Activated naive CD8-positive, alpha-beta T cell treated with anti-CD3 and anti-CD28 coated beads, Interleukin-2, amount 50 U/mL, for 24 hours (primary cell): ENCODE results near the gene PDK1.
"Not testable (repeated sequence)": the region's sequence is repeated elsewhere in the genome, so short reads cannot be mapped to it uniquely, and the experiment has no call there.

Experiments
- ATAC-seq: fragments of 150-1000 bp; cut with Tn5 transposase; one replicate; pipeline ENCODE4 v1.10.0; 2021
- DNase-seq: peaks from one replicate; pipeline ENCODE4 v3.0.0; 2021
- H3K27ac Mint-ChIP-seq: one replicate; pipeline ENCODE4 v1.8.0; 2021; ENCODE audit warnings: mild to moderate bottlenecking, mixed read lengths
- H3K27me3 Mint-ChIP-seq: one replicate; pipeline ENCODE4 v1.8.0; 2021; ENCODE audit warnings: mixed read lengths
- H3K36me3 Mint-ChIP-seq: one replicate; pipeline ENCODE4 v1.8.0; 2021; ENCODE audit warnings: low read depth, mixed read lengths
- H3K4me1 Mint-ChIP-seq: one replicate; pipeline ENCODE4 v1.8.0; 2021; ENCODE audit warnings: mixed read lengths
- H3K4me3 Mint-ChIP-seq: one replicate; pipeline ENCODE4 v1.8.0; 2021; ENCODE audit warnings: mild to moderate bottlenecking, moderate library complexity, mixed read lengths
- H3K9me3 Mint-ChIP-seq: one replicate; pipeline ENCODE4 v1.8.0; 2021; ENCODE audit warnings: mixed read lengths

The PDK1 gene

DNA sequence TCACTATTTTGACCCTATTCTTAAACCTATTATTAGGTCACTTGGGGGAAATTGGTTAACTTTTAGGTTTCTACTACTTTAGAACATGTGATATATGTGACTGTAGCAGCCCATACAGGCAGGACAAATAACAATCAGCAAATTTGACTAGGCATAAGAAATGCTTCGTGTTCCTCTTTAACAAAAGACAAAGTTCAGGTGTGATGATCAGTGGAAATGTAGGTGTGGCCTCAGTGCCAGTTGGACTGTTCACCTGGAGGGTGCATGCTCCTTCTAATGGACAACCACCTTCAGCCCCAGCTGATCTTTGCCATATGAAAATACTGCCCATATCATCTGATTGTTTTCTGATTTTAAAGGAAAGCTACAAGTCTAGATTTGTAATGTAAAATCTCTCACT lies 6.4 kb downstream of the PDK1 start:
- Mint-ChIP-seq H3K4me1 (peaks cover 44% of the 10 kb centered on the region), H3K27me3 (no peaks in the 10 kb centered on the region), H3K36me3 (peaks cover 70% of the 10 kb centered on the region), H3K27ac (no peak overlapping the region), H3K4me3 (no peak overlapping the region), H3K9me3 (no peaks in the 10 kb centered on the region)
- ATAC-seq (no peak), DNase-seq (no peak)

GRCh38 chr2:172564376-172564775 lies 8.5 kb downstream of the PDK1 start:
- H3K27me3 Mint-ChIP-seq, result no peaks in the 10 kb centered on the region

GRCh38 chr2:172571245-172571644 lies 15.4 kb downstream of the PDK1 start:
- no peak for ATAC-seq
- Mint-ChIP-seq H3K27ac (no peak overlapping the region), H3K4me3 (no peak overlapping the region), H3K9me3 (peaks cover 25% of the 10 kb centered on the region), H3K36me3 (peaks cover 88% of the 10 kb centered on the region), H3K4me1 (peaks cover 20% of the 10 kb centered on the region), H3K27me3 (no peaks in the 10 kb centered on the region)
- no peak for DNase-seq

More at GRCh38 chr2:172564376-172564775, 8.5 kb downstream of the PDK1 start:
- no peaks in the 10 kb centered on the region for H3K9me3 Mint-ChIP-seq
- peaks cover 78% of the 10 kb centered on the region for H3K36me3 Mint-ChIP-seq
- no peak for DNase-seq
- H3K4me1 Mint-ChIP-seq, result peaks cover 39% of the 10 kb centered on the region
- H3K27ac Mint-ChIP-seq, result no peak overlapping the region
- H3K4me3 Mint-ChIP-seq, result no peak overlapping the region
- no peak for ATAC-seq

- ATAC-seq, result no peak
- Mint-ChIP-seq H3K27me3 (no peaks in the 10 kb centered on the region), H3K9me3 (peaks cover 41% of the 10 kb centered on the region), H3K27ac (no peak overlapping the region), H3K4me3 (no peak overlapping the region), H3K36me3 (peaks cover 89% of the 10 kb centered on the region), H3K4me1 (peaks cover 10% of the 10 kb centered on the region)
- no peak for DNase-seq
Observed at GRCh38 chr2:172572981-172573380, 17.1 kb downstream of the PDK1 start.

DNA sequence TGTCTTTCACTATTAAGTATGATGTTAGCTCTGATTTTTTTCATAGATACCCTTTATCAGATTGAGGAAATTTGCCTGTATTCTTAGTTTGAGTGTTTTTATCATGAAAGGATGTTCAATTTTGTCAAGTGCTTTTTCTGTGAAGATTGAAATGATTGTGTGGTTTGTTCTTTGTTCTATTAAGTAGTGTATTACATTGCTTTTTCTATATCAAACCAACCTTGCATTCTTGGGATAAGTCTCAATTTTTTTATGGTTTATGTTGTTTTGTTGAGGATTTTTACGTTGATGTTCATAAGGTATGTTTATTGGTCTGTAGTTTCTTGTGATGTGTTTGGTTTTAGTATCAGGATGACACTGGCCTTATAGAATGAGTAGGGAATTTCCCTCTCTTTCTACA lies 19.1 kb downstream of the PDK1 start:
- Mint-ChIP-seq H3K9me3 (peaks cover 50% of the 10 kb centered on the region), H3K4me1 (peaks cover 16% of the 10 kb centered on the region)

DNA sequence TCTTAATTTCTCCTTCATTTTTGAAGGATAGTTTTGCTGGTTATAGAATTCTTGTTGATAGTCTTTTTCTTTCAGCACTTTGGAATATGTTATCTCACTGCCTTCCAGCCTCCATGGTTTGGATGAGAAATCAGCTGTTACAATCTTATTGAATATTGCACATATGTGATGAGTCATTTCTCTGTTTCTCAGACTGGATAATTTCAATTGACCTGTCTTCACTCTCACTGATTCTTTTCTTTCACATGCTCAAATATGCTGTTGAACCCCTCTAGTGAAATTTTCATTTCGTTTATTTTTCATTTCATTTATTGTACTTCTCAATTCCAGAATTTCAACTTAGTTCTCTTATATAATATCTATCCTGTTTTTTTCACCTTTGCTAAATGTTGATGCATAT lies 22.2 kb downstream of the PDK1 start:
- H3K9me3 Mint-ChIP-seq, result peaks cover 45% of the 10 kb centered on the region
- H3K27me3 Mint-ChIP-seq, result no peaks in the 10 kb centered on the region
- H3K36me3 Mint-ChIP-seq, result peaks cover 90% of the 10 kb centered on the region
- no peak for DNase-seq
- H3K27ac Mint-ChIP-seq, result no peak overlapping the region
- H3K4me1 Mint-ChIP-seq, result peaks cover 25% of the 10 kb centered on the region
- no peak overlapping the region for H3K4me3 Mint-ChIP-seq
- no peak for ATAC-seq

More for the DNA sequence above, 19.1 kb downstream of the PDK1 start:
- H3K27ac Mint-ChIP-seq, result no peak overlapping the region
- H3K4me3 Mint-ChIP-seq, result no peak overlapping the region
- peaks cover 92% of the 10 kb centered on the region for H3K36me3 Mint-ChIP-seq
- no peaks in the 10 kb centered on the region for H3K27me3 Mint-ChIP-seq
- ATAC-seq (no peak), DNase-seq (no peak)

GRCh38 chr2:172578860-172579512 lies 23.1 kb downstream of the PDK1 start:
- H3K27ac Mint-ChIP-seq, result no peak overlapping the region
- peaks cover 26% of the 10 kb centered on the region for H3K4me1 Mint-ChIP-seq
- DNase-seq (no peak), ATAC-seq (no peak)
- H3K27me3 Mint-ChIP-seq, result no peaks in the 10 kb centered on the region
- H3K4me3 Mint-ChIP-seq, result no peak overlapping the region
- peaks cover 39% of the 10 kb centered on the region for H3K9me3 Mint-ChIP-seq
- H3K36me3 Mint-ChIP-seq, result peaks cover 85% of the 10 kb centered on the region

- ATAC-seq, result no peak
- Mint-ChIP-seq H3K27ac (no peak overlapping the region), H3K9me3 (peaks cover 26% of the 10 kb centered on the region), H3K4me3 (no peak overlapping the region), H3K36me3 (peaks cover 81% of the 10 kb centered on the region), H3K4me1 (peaks cover 35% of the 10 kb centered on the region), H3K27me3 (no peaks in the 10 kb centered on the region)
- DNase-seq, result no peak
Observed at GRCh38 chr2:172580544-172580943, 24.7 kb downstream of the PDK1 start.

DNA sequence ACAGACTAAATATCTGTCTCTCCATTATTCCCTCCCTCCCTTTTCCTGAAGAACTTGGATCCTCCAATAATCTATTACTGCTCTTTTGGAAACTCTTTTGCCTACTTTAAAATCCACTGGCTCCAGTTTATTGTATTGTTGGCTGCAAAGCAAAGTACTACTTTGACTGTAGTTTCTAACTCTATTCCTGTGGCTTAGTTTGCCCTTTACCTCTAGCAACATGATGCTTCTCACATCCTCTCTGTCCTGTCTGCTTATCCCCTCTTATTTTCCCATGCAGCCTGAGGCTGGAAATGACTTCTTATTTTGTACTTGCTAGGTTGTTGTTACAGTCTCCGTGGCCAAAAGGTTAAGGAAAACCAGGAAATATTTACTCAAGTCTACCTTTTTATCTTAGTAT lies 26.8 kb downstream of the PDK1 start:
- H3K36me3 Mint-ChIP-seq, result peaks cover 80% of the 10 kb centered on the region
- no peak for DNase-seq
- H3K9me3 Mint-ChIP-seq, result peaks cover 12% of the 10 kb centered on the region
- H3K27me3 Mint-ChIP-seq, result no peaks in the 10 kb centered on the region
- H3K4me3 Mint-ChIP-seq, result no peak overlapping the region
- peak overlapping the region; percentile 15 for H3K27ac Mint-ChIP-seq
- no peak for ATAC-seq
- peaks cover 55% of the 10 kb centered on the region for H3K4me1 Mint-ChIP-seq

- peaks cover 86% of the 10 kb centered on the region for H3K36me3 Mint-ChIP-seq
- no peak for DNase-seq
- H3K27me3 Mint-ChIP-seq, result no peaks in the 10 kb centered on the region
- peak; percentile 58 for ATAC-seq
- peaks cover 54% of the 10 kb centered on the region for H3K4me1 Mint-ChIP-seq
- H3K4me3 Mint-ChIP-seq, result no peak overlapping the region
- H3K9me3 Mint-ChIP-seq, result no peaks in the 10 kb centered on the region
- peak overlapping the region; percentile 70 for H3K27ac Mint-ChIP-seq
Observed at GRCh38 chr2:172586245-172586891, 30.5 kb downstream of the PDK1 start.

- not testable (repeated sequence) for H3K9me3 Mint-ChIP-seq, H3K27me3 Mint-ChIP-seq, ATAC-seq, H3K4me3 Mint-ChIP-seq
- H3K4me1 Mint-ChIP-seq, result peaks cover 53% of the 10 kb centered on the region
- H3K36me3 Mint-ChIP-seq, result peaks cover 79% of the 10 kb centered on the region
- peak overlapping the region; percentile 70 for H3K27ac Mint-ChIP-seq
- peak; percentile 19 for DNase-seq
Observed at GRCh38 chr2:172587231-172587630, 31.3 kb downstream of the PDK1 start.

- ATAC-seq (no peak), DNase-seq (no peak)
- Mint-ChIP-seq H3K9me3 (no peaks in the 10 kb centered on the region), H3K27ac (no peak overlapping the region), H3K4me3 (no peak overlapping the region), H3K4me1 (peaks cover 44% of the 10 kb centered on the region), H3K27me3 (no peaks in the 10 kb centered on the region), H3K36me3 (peaks cover 77% of the 10 kb centered on the region)
Observed at GRCh38 chr2:172588931-172589330, 33.0 kb downstream of the PDK1 start.

DNA sequence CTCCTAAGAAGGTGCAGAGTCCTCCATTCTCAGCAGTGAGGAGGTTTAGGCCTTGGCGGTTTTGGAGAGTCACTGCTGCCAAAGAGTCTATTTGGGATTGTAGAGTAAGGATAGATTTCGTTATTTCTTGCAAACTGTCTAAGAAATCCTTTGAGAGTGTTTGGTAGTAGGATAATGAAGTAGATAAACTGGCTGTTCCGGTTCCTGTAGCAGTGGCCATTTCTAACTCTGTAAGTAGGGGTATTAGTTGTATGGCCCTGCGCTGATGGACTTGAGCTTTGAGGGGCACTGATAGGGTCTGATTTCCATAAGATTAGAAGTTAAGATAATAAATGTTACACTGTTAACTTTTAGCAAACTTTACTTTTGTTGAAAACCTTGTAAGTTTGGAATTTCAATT lies 35.5 kb downstream of the PDK1 start:
- not testable (repeated sequence) for DNase-seq, ATAC-seq, H3K27ac Mint-ChIP-seq, H3K9me3 Mint-ChIP-seq, H3K4me3 Mint-ChIP-seq, H3K27me3 Mint-ChIP-seq
- H3K36me3 Mint-ChIP-seq, result peaks cover 71% of the 10 kb centered on the region
- H3K4me1 Mint-ChIP-seq, result peaks cover 29% of the 10 kb centered on the region

GRCh38 chr2:172592190-172592589 lies 36.3 kb downstream of the PDK1 start:
- DNase-seq, H3K4me3 Mint-ChIP-seq, H3K27ac Mint-ChIP-seq, ATAC-seq, H3K9me3 Mint-ChIP-seq, H3K27me3 Mint-ChIP-seq: not testable (repeated sequence)
- Mint-ChIP-seq H3K36me3 (peaks cover 71% of the 10 kb centered on the region), H3K4me1 (peaks cover 22% of the 10 kb centered on the region)

- H3K9me3 Mint-ChIP-seq, result no peaks in the 10 kb centered on the region
- H3K36me3 Mint-ChIP-seq, result peaks cover 54% of the 10 kb centered on the region
- peaks cover 4% of the 10 kb centered on the region for H3K4me1 Mint-ChIP-seq
- no peaks in the 10 kb centered on the region for H3K27me3 Mint-ChIP-seq
- no peak overlapping the region for H3K4me3 Mint-ChIP-seq
- H3K27ac Mint-ChIP-seq, result no peak overlapping the region
- ATAC-seq (no peak), DNase-seq (no peak)
Observed at GRCh38 chr2:172596776-172597175, 40.9 kb downstream of the PDK1 start.
